HEK293 (cell line): Measurements from ENCODE around the gene S100A12.

ENCODE experiments used
- CTCF ChIA-PET: fragments of 350-600 bp; formaldehyde crosslinking; extraction: SDS; loops from one replicate; lab custom pipeline; 2021; ENCODE audit warnings: antibody characterized with exemption; lab: Yijun Ruan, JAX
- POLR2A ChIA-PET: fragments of 300-600 bp; formaldehyde crosslinking; extraction: SDS; loops from one replicate; lab custom pipeline; 2020; ENCODE audit warnings: antibody characterized with exemption, inconsistent platforms; lab: Yijun Ruan, JAX
- H3K27ac ChIP-seq: fragments of 200-500 bp; sonication (Bioruptor generic); 2 replicates; pipeline ENCODE4 v1.5.1; 2014; ENCODE audit warnings: low read depth, low read length, control low read depth, inconsistent platforms; ENCODE audit errors: extremely low read depth
- H3K36me3 ChIP-seq, 2 experiments: fragments of 200-500 bp in 1 of 2; sonication (Bioruptor generic) in 1 of 2; 1 replicate in 1 of 2; 2 replicates in 1 of 2; pipeline ENCODE4 v1.5.1; 2014 to 2017; ENCODE audit warnings: inconsistent platforms in 2 of 2, low read length in 2 of 2; ENCODE audit not compliant: control insufficient read depth in 2 of 2, insufficient read depth in 1 of 2
- H3K4me1 ChIP-seq: fragments of 200-500 bp; sonication (Bioruptor generic); 2 replicates; pipeline ENCODE4 v1.5.1; 2014; ENCODE audit warnings: mild to moderate bottlenecking, low read length, inconsistent platforms; ENCODE audit not compliant: control insufficient read depth, insufficient read depth
- H3K4me3 ChIP-seq: 2 replicates; pipeline ENCODE4 v1.5.1; 2011; ENCODE audit warnings: low read depth, mild to moderate bottlenecking, control low read depth, low read length, moderate library complexity
- H3K9me3 ChIP-seq: fragments of 200-500 bp; sonication (Bioruptor generic); 2 replicates; pipeline ENCODE4 v1.5.1; 2014; ENCODE audit warnings: low read depth, low read length, inconsistent platforms; ENCODE audit not compliant: control insufficient read depth, insufficient read depth
- BCL6B ChIP-seq: fragments of 450-650 bp; formaldehyde crosslinking; IDR thresholded peaks from 2 replicates; pipeline ENCODE4 v1.5.1; 2017; ENCODE audit warnings: missing biosample characterization, missing genetic modification characterization
- IKZF3 ChIP-seq: fragments of 450-650 bp; IDR thresholded peaks from 2 replicates; pipeline ENCODE4 v1.5.0; 2018; ENCODE audit warnings: missing biosample characterization, mild to moderate bottlenecking, missing genetic modification characterization, moderate library complexity
- OVOL3 ChIP-seq: fragments of 450-650 bp; formaldehyde crosslinking; IDR thresholded peaks from 2 replicates; pipeline ENCODE4 v1.5.1; 2016; ENCODE audit warnings: missing biosample characterization, missing genetic modification characterization
- PRDM2 ChIP-seq: fragments of 450-650 bp; formaldehyde crosslinking; IDR thresholded peaks from 2 replicates; pipeline ENCODE4 v1.5.1; 2016; ENCODE audit warnings: missing biosample characterization, missing genetic modification characterization, borderline replicate concordance
- PRDM4 ChIP-seq: fragments of 450-650 bp; formaldehyde crosslinking; IDR thresholded peaks from 2 replicates; pipeline ENCODE4 v1.5.1; 2017; ENCODE audit warnings: missing biosample characterization, missing genetic modification characterization
- RBAK ChIP-seq: fragments of 450-650 bp; formaldehyde crosslinking; IDR thresholded peaks from 2 replicates; pipeline ENCODE4 v1.5.1; 2016; ENCODE audit warnings: missing biosample characterization, missing genetic modification characterization
- ZBTB48 ChIP-seq: fragments of 450-650 bp; formaldehyde crosslinking; IDR thresholded peaks from 2 replicates; pipeline ENCODE4 v1.5.1; 2016; ENCODE audit warnings: missing biosample characterization, missing genetic modification characterization
- ZNF132 ChIP-seq: fragments of 450-650 bp; formaldehyde crosslinking; IDR thresholded peaks from 2 replicates; pipeline ENCODE4 v1.5.1; 2017; ENCODE audit warnings: missing biosample characterization, missing genetic modification characterization, borderline replicate concordance
- ZNF239 ChIP-seq: fragments of 450-650 bp; formaldehyde crosslinking; IDR thresholded peaks from 2 replicates; pipeline ENCODE4 v1.5.1; 2016; ENCODE audit warnings: missing biosample characterization, missing genetic modification characterization
- ZNF26 ChIP-seq: fragments of 450-650 bp; formaldehyde crosslinking; IDR thresholded peaks from 2 replicates; pipeline ENCODE4 v1.5.1; 2016; ENCODE audit warnings: missing biosample characterization, missing genetic modification characterization
- ZNF311 ChIP-seq: fragments of 450-650 bp; formaldehyde crosslinking; IDR thresholded peaks from 2 replicates; pipeline ENCODE4 v1.5.1; 2017; ENCODE audit warnings: missing biosample characterization, missing genetic modification characterization, borderline replicate concordance
- ZNF513 ChIP-seq: fragments of 450-650 bp; IDR thresholded peaks from 2 replicates; pipeline ENCODE4 v1.5.1; 2018; ENCODE audit warnings: missing biosample characterization, missing genetic modification characterization
- ZNF529 ChIP-seq: fragments of 450-650 bp; formaldehyde crosslinking; IDR thresholded peaks from 2 replicates; pipeline ENCODE4 v1.5.1; 2017; ENCODE audit warnings: missing genetic modification characterization, missing biosample characterization; ENCODE audit not compliant: insufficient replicate concordance
- ZNF530 ChIP-seq: fragments of 450-650 bp; formaldehyde crosslinking; IDR thresholded peaks from 2 replicates; pipeline ENCODE4 v1.5.1; 2016; ENCODE audit warnings: low read depth, missing biosample characterization, missing genetic modification characterization
- ZNF610 ChIP-seq: fragments of 450-650 bp; formaldehyde crosslinking; IDR thresholded peaks from 2 replicates; pipeline ENCODE4 v1.5.1; 2016; ENCODE audit warnings: missing biosample characterization, missing genetic modification characterization, borderline replicate concordance
- ZNF626 ChIP-seq: fragments of 450-650 bp; sonication (Bioruptor Pico); formaldehyde crosslinking; IDR thresholded peaks from 2 replicates; pipeline ENCODE4 v1.5.1; 2018; ENCODE audit warnings: missing biosample characterization, missing genetic modification characterization, inconsistent platforms
- ZNF639 ChIP-seq: fragments of 450-650 bp; formaldehyde crosslinking; IDR thresholded peaks from 2 replicates; pipeline ENCODE4 v1.5.1; 2016; ENCODE audit warnings: missing biosample characterization, missing genetic modification characterization

Gene S100A12

GRCh38 chr1:153374071-153374470, 1.4 kb downstream of the S100A12 start:
- Histone ChIP-seq H3K4me1 (no peaks in the 10 kb centered on the region), H3K27ac (no peak overlapping the region)
- CTCF ChIA-PET: no interaction called here

GRCh38 chr1:153372571-153372970, 2.9 kb downstream of the S100A12 start:
- Histone ChIP-seq H3K36me3 (no peaks in the 10 kb centered on the region), H3K9me3 (no peaks in the 10 kb centered on the region), H3K4me1 (no peaks in the 10 kb centered on the region), H3K27ac (no peak overlapping the region), H3K4me3 (no peak overlapping the region)
- POLR2A ChIA-PET: no interaction called here
- CTCF ChIA-PET: interaction anchor here (0.8 to 1.4 kb wide), 3 partner anchors 17 to 28 kb away, joined by 3 to 7 read pairs (median 6); no protein-coding TSS in a partner anchor
- TF ChIP-seq ZNF626 (no peak), PRDM2 (tag by site-specific recombination) (no peak), ZNF529 (no peak), BCL6B (no peak), RBAK (no peak), ZNF132 (tag by site-specific recombination) (no peak)

More at GRCh38 chr1:153374071-153374470, 1.4 kb downstream of the S100A12 start:
- Histone ChIP-seq H3K4me3 (no peak overlapping the region), H3K9me3 (no peaks in the 10 kb centered on the region), H3K36me3 (no peaks in the 10 kb centered on the region)
- TF ChIP-seq ZNF639 (tag by site-specific recombination): no peak
- TF ChIP-seq ZNF530: no peak
- TF ChIP-seq OVOL3 (tag by site-specific recombination): no peak
- no peak for TF ChIP-seq PRDM4 (tag by site-specific recombination)
- TF ChIP-seq, all 188 proteins: peak for 0
- POLR2A ChIA-PET: no interaction called here

- CTCF ChIA-PET: no interaction called here
- no peak overlapping the region for H3K27ac ChIP-seq
- no peak overlapping the region for H3K4me3 ChIP-seq
- H3K36me3 ChIP-seq: no peaks in the 10 kb centered on the region
- POLR2A ChIA-PET: no interaction called here
- no peaks in the 10 kb centered on the region for H3K4me1 ChIP-seq
- H3K9me3 ChIP-seq: no peaks in the 10 kb centered on the region
- no peak for TF ChIP-seq ZNF513 (tag by site-specific recombination)
- no peak for TF ChIP-seq IKZF3 (tag by site-specific recombination)
- no peak for TF ChIP-seq ZBTB48 (tag by site-specific recombination)
- TF ChIP-seq ZNF610 (tag by site-specific recombination): no peak
- no peak for TF ChIP-seq ZNF239 (tag by site-specific recombination)
- no peak for TF ChIP-seq ZNF26 (tag by site-specific recombination)
- TF ChIP-seq ZNF311: no peak
These were observed 4.2 kb downstream of the S100A12 start for GRCh38 chr1:153371231-153371630.
